ENCODE data around the gene M6PR.

The M6PR gene

DNA sequence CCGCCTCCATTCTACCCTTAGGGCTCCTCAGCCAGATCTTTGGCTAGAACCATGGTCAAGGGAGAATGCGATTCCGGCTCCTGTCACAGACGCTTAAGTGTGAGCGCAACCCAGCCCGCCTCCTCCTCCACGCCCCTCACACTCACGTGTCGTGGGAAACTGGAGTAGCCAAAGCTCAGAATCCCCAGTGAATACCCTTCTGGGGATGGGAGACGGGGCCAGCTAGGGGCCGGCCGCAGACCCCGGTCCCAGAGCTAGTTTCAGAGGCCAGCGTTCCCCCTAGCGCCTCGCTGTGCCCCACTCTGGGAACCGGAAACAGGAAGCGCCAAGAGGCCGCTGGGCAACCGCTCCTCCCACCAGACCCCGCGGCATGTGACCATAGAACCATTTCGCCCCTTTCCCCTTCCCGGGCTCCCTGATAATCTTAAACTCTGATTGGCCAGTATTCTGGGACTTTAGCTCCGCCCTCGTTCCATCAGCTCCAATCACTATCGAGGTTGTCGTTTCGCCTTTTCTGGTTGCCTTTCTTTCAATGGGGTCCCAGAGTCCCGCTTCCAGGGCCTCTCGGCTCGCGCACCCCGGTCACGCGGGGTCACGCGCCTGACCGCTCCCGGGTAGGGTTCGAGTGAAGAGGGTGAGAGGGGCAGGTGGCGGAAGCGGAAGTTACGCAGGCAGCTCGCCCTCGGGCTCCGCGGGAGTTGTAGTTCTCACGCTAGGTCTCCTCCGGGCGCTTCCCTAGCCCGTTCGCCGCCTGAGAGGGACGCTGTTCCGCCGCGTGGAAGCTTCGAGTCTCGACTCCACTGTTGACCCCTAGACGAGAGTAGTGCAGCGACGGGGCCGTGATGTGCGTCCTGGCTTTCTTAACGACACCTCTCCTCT lies at the start of gene M6PR:
Gene M6PR (minus strand): TSS at position 304 of the 879 bp plus-strand sequence. CDS start 3,241 bp downstream, outside the sequence.
- H3K4me1 ChIP-seq (ENCODE audit: insufficient read depth, insufficient read length): no peaks in the 10 kb centered on the region
- no peak for TF ChIP-seq YY1 (IDR thresholded peaks at IDR 0.05; ENCODE audit: insufficient read depth, insufficient read length)
- peak; percentile 100 for DNase-seq (ENCODE audit: low read depth, low spot score)
- peaks cover 25% of the 10 kb centered on the region for H3K9me3 ChIP-seq (ENCODE audit: insufficient read depth, low read length)
- H3K4me3 ChIP-seq (ENCODE audit: insufficient read length, low read depth): peak within 1 kb of the TSS; percentile 91
- peaks cover 40% of the 10 kb centered on the region for H3K36me3 ChIP-seq (ENCODE audit: insufficient read depth, insufficient read length, low read length)
- H3K27me3 ChIP-seq (ENCODE audit: insufficient read depth, insufficient read length): no peaks in the 10 kb centered on the region
- H3K9ac ChIP-seq (ENCODE audit: insufficient read length, low read depth): peak within 1 kb of the TSS; percentile 92

DNA sequence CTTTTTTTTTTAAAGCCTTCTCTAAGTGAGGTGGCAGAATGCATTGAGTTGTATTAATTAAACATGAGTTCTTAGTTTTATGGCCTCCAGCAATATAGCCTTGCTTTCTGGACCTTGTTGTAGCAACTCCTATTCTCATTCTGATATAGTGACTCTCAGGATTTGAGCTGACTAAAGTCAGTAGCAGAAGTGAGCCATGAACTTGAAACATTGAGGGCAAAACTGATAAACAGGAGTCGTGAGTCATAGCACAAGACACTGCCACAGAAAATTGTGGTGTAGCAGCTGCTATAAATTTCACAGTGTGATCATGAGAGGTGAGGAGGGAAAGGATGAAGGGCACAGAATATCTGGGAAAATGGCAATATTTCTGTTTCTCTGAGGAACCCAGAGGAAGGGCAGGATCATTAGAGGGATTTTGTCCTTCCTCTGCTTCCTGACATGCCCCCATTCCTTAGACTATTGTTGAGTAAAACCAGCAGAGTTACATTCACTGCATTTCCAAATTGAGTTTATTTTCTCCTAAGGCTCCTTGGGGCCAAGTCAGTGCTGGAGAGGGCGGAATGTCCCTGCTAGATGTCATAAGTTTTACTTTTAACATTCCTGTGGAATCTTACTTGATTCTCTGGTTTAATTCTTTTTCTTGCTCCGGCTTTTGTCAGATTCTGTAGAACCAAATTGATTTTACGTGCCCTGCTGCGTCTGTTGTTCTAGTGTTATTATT lies 47.4 kb upstream of the M6PR start:
- no peak for DNase-seq (ENCODE audit: low read depth, low spot score)
- no peaks in the 10 kb centered on the region for H3K4me1 ChIP-seq (ENCODE audit: insufficient read depth, insufficient read length)
- no peak overlapping the region for H3K9ac ChIP-seq (ENCODE audit: insufficient read length, low read depth)
- TF ChIP-seq SUZ12 (IDR thresholded peaks at IDR 0.05; ENCODE audit: extremely low read depth, insufficient read depth, insufficient read length): no peak
- TF ChIP-seq ZNF274 (IDR thresholded peaks at IDR 0.05; ENCODE audit: low read depth, low read length): no peak
- no peak for TF ChIP-seq YY1 (IDR thresholded peaks at IDR 0.05; ENCODE audit: insufficient read depth, insufficient read length)
- peaks cover 8% of the 10 kb centered on the region for H3K9me3 ChIP-seq (ENCODE audit: insufficient read depth, low read length)
- H3K4me3 ChIP-seq (ENCODE audit: insufficient read length, low read depth): no peak overlapping the region
- H3K27me3 ChIP-seq (ENCODE audit: insufficient read depth, insufficient read length): no peaks in the 10 kb centered on the region
- no peaks in the 10 kb centered on the region for H3K36me3 ChIP-seq (ENCODE audit: insufficient read depth, insufficient read length, low read length)

DNA sequence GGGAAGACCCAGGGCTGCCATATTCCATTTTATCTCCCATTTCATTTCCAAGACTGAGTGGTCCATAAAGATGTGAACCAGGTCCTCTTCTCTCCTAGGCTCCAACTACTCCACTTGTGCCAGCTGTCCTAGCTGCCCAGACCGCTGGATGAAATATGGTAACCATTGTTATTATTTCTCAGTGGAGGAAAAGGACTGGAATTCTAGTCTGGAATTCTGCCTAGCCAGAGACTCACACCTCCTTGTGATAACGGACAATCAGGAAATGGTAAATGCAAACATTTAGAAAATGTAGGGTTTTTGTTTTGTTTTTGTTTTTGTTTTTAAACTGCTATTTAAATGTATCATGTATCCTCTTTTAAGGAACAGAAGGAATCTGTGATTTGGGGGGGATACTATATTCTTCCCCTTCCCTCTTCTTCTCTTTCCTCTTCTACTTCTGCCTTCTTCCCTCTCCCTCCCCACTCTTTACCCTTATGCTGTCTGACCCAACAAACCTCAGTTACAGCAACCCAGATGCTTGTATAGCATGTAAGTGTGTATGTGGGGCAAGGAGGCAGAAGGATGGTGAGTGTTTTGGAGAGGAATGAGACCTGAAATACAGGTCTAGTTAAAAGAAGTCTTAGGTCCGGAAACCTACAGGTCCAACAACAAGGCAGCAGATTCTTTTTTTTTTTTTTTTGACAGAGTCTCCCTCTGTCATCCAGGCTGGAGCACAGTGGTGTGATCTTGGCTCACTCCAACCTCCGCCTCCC lies 45.8 kb upstream of the M6PR start:
- no peaks in the 10 kb centered on the region for H3K9me3 ChIP-seq (ENCODE audit: insufficient read depth, low read length)
- H3K4me3 ChIP-seq (ENCODE audit: insufficient read length, low read depth): no peak overlapping the region
- no peaks in the 10 kb centered on the region for H3K4me1 ChIP-seq (ENCODE audit: insufficient read depth, insufficient read length)
- no peak overlapping the region for H3K9ac ChIP-seq (ENCODE audit: insufficient read length, low read depth)
- no peaks in the 10 kb centered on the region for H3K36me3 ChIP-seq (ENCODE audit: insufficient read depth, insufficient read length, low read length)
- DNase-seq (ENCODE audit: low read depth, low spot score): no peak
- TF ChIP-seq SUZ12 (IDR thresholded peaks at IDR 0.05; ENCODE audit: extremely low read depth, insufficient read depth, insufficient read length): no peak
- no peak for TF ChIP-seq ZNF274 (IDR thresholded peaks at IDR 0.05; ENCODE audit: low read depth, low read length)
- H3K27me3 ChIP-seq (ENCODE audit: insufficient read depth, insufficient read length): no peaks in the 10 kb centered on the region

DNA sequence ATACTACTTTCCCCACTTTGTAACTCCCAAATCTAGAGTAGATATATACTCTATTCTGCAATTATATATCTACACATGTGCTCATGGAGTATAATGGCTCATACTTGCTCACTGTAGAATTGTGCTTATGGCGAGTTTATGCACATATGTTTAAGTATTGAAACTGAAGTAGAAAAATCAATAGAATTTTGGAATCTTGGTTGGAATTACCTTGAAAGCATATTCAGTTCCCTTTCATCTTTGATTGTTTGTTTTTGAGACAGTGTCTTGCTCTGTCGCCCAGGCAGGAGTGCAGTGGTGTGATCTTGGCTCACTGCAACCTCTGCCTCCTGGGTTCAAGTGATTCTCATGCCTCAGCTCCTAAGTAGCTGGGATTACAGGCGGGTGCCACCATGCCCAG lies 44.4 kb upstream of the M6PR start:
- TF ChIP-seq YY1 (IDR thresholded peaks at IDR 0.05; ENCODE audit: insufficient read depth, insufficient read length) (no peak), SUZ12 (IDR thresholded peaks at IDR 0.05; ENCODE audit: extremely low read depth, insufficient read depth, insufficient read length) (no peak), ZNF274 (IDR thresholded peaks at IDR 0.05; ENCODE audit: low read depth, low read length) (no peak)
- Histone ChIP-seq H3K9me3 (ENCODE audit: insufficient read depth, low read length) (no peaks in the 10 kb centered on the region), H3K27me3 (ENCODE audit: insufficient read depth, insufficient read length) (no peaks in the 10 kb centered on the region), H3K4me1 (ENCODE audit: insufficient read depth, insufficient read length) (no peaks in the 10 kb centered on the region), H3K4me3 (ENCODE audit: insufficient read length, low read depth) (no peak overlapping the region), H3K36me3 (ENCODE audit: insufficient read depth, insufficient read length, low read length) (no peaks in the 10 kb centered on the region), H3K9ac (ENCODE audit: insufficient read length, low read depth) (no peak overlapping the region)
- DNase-seq (ENCODE audit: low read depth, low spot score): no peak

DNA sequence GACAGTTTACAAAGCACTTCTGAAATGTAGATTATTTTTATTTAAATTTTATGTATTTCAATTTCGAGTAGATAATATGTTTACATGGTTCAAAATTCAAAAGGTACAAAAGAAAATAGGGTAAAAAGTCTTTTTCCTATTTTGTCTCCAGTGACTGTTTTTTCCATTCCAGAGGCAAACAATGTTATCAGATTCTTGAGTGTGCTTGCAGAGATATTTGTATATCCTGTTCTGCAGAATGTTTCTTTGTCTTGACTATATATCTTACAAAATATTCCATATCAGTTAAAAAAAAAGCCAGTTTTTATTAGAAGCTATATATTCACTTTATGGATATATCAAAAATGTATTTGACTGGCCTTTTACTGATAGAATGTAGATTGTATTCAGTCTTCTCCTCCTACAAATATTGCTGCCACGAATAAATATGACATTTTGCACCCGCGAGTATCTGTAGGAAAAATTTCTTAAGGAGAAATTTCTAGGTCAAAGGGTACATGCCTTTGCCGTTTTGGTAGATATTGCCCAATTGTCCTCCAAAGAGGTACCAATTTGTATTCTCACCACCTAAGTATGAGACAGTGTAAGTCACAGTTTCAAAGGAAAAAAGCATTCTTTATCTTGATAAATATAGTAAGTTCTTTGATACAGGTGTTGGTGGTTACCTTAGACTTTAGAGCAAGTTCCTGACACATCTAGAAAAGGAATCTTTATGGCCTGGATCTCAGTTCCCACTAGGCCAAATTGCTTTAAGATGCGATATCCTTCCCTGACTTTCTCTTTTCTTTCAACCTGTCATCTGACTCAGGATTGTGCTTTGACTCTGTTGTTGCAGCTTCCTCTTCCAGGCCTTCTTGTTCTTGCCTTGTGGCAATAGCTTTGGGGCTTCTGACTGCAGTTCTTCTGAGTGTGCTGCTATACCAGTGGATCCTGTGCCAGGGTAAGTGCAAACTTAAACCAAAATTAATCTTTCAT lies 42.2 kb upstream of the M6PR start:
- H3K9me3 ChIP-seq (ENCODE audit: insufficient read depth, low read length): no peaks in the 10 kb centered on the region
- TF ChIP-seq YY1 (IDR thresholded peaks at IDR 0.05; ENCODE audit: insufficient read depth, insufficient read length): no peak
- TF ChIP-seq SUZ12 (IDR thresholded peaks at IDR 0.05; ENCODE audit: extremely low read depth, insufficient read depth, insufficient read length): no peak
- no peak for TF ChIP-seq ZNF274 (IDR thresholded peaks at IDR 0.05; ENCODE audit: low read depth, low read length)
- no peak overlapping the region for H3K4me3 ChIP-seq (ENCODE audit: insufficient read length, low read depth)
- H3K9ac ChIP-seq (ENCODE audit: insufficient read length, low read depth): no peak overlapping the region
- DNase-seq (ENCODE audit: low read depth, low spot score): no peak
- H3K4me1 ChIP-seq (ENCODE audit: insufficient read depth, insufficient read length): no peaks in the 10 kb centered on the region
- H3K27me3 ChIP-seq (ENCODE audit: insufficient read depth, insufficient read length): no peaks in the 10 kb centered on the region
- no peaks in the 10 kb centered on the region for H3K36me3 ChIP-seq (ENCODE audit: insufficient read depth, insufficient read length, low read length)

DNA sequence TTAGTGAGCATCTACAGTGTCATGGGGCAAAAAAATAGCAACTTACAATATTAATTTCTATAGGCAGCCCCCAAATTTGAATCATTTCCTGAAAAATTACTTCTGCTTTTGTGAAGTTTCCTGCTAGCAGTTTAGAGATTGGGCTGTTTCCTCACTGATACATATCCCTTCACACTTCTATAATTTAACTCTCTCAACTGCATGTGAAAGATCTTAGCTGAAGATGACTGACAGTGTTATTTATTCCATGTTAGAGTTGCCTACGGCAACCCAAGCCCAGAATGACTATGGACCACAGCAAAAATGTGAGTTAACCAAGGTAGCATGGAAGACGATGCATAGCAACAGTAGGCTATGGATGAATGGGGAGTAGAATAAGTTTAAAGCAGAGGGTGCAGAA lies 40.0 kb upstream of the M6PR start, which contains the start of gene KLRG1:
Gene KLRG1 (plus strand): TSS at position 134 of the 400 bp plus-strand sequence. CDS start 90 bp downstream, at position 224.
- Histone ChIP-seq H3K9me3 (ENCODE audit: insufficient read depth, low read length) (no peaks in the 10 kb centered on the region), H3K4me1 (ENCODE audit: insufficient read depth, insufficient read length) (no peaks in the 10 kb centered on the region)

More for the DNA sequence above, 40.0 kb upstream of the M6PR start, which contains the start of gene KLRG1:
- no peak for TF ChIP-seq SUZ12 (IDR thresholded peaks at IDR 0.05; ENCODE audit: extremely low read depth, insufficient read depth, insufficient read length)
- no peak for TF ChIP-seq ZNF274 (IDR thresholded peaks at IDR 0.05; ENCODE audit: low read depth, low read length)
- TF ChIP-seq YY1 (IDR thresholded peaks at IDR 0.05; ENCODE audit: insufficient read depth, insufficient read length): no peak
- H3K4me3 ChIP-seq (ENCODE audit: insufficient read length, low read depth): no peak within 1 kb of the TSS
- no peak for DNase-seq (ENCODE audit: low read depth, low spot score)
- H3K9ac ChIP-seq (ENCODE audit: insufficient read length, low read depth): no peak within 1 kb of the TSS
- H3K27me3 ChIP-seq (ENCODE audit: insufficient read depth, insufficient read length): no peaks in the 10 kb centered on the region
- no peaks in the 10 kb centered on the region for H3K36me3 ChIP-seq (ENCODE audit: insufficient read depth, insufficient read length, low read length)

Measured in NT2/D1 (cell line).